ENCODE results near the gene CTXND1.

The CTXND1 gene

GRCh38 chr15:80191897-80192595 is 60.0 kb downstream of the CTXND1 start:
- no peak for TF ChIP-seq CTCF (IDR thresholded peaks at IDR 0.05; ENCODE audit: borderline replicate concordance, insufficient read depth, low read depth, low read length)

GRCh38 chr15:80191198-80191597 is 60.8 kb downstream of the CTXND1 start:
- no peak overlapping the region for H3K4me3 ChIP-seq (ENCODE audit: low read depth, low read length)
- TF ChIP-seq CTCF (IDR thresholded peaks at IDR 0.05; ENCODE audit: borderline replicate concordance, insufficient read depth, low read depth, low read length): no peak

More at GRCh38 chr15:80191897-80192595, 60.0 kb downstream of the CTXND1 start:
- H3K4me3 ChIP-seq (ENCODE audit: low read depth, low read length): no peak overlapping the region

- H3K4me3 ChIP-seq (ENCODE audit: low read depth, low read length): no peak overlapping the region
- no peak for TF ChIP-seq CTCF (IDR thresholded peaks at IDR 0.05; ENCODE audit: borderline replicate concordance, insufficient read depth, low read depth, low read length)
Observed at GRCh38 chr15:80188251-80188650, 63.8 kb downstream of the CTXND1 start.

- H3K4me3 ChIP-seq (ENCODE audit: low read depth, low read length): no peak overlapping the region
- TF ChIP-seq CTCF (IDR thresholded peaks at IDR 0.05; ENCODE audit: borderline replicate concordance, insufficient read depth, low read depth, low read length): no peak
Observed at GRCh38 chr15:80186597-80186996, 65.4 kb downstream of the CTXND1 start.

- no peak overlapping the region for H3K4me3 ChIP-seq (ENCODE audit: low read depth, low read length)
- no peak for TF ChIP-seq CTCF (IDR thresholded peaks at IDR 0.05; ENCODE audit: borderline replicate concordance, insufficient read depth, low read depth, low read length)
Observed at GRCh38 chr15:80186066-80186465, 65.9 kb downstream of the CTXND1 start.

GRCh38 chr15:80185152-80185551 is 66.9 kb downstream of the CTXND1 start:
- H3K4me3 ChIP-seq (ENCODE audit: low read depth, low read length): no peak overlapping the region
- no peak for TF ChIP-seq CTCF (IDR thresholded peaks at IDR 0.05; ENCODE audit: borderline replicate concordance, insufficient read depth, low read depth, low read length)

GRCh38 chr15:80184554-80184953 is 67.5 kb downstream of the CTXND1 start:
- TF ChIP-seq CTCF (IDR thresholded peaks at IDR 0.05; ENCODE audit: borderline replicate concordance, insufficient read depth, low read depth, low read length): no peak

More at GRCh38 chr15:80184554-80184953, 67.5 kb downstream of the CTXND1 start:
- no peak overlapping the region for H3K4me3 ChIP-seq (ENCODE audit: low read depth, low read length)

Measured in GM12875 (cell line).